ENCODE measurements around the gene HADHA.

HADHA gene

GRCh38 chr2:26165403-26165802 lies 79.0 kb downstream of the HADHA start:
- no peak overlapping the region for H3K4me3 ChIP-seq (ENCODE audit: low read depth, low read length)
- no peak for DNase-seq (ENCODE audit: low read depth, low spot score)
- in situ Hi-C loops (cut with HindIII; ENCODE audit: low sequenced_read_pairs) = no loop called here
- TF ChIP-seq CTCF (IDR thresholded peaks at IDR 0.05; ENCODE audit: low read depth, low read length) = no peak

GRCh38 chr2:26164641-26165211 lies 79.7 kb downstream of the HADHA start:
- no peak overlapping the region for H3K4me3 ChIP-seq (ENCODE audit: low read depth, low read length)
- no peak for TF ChIP-seq CTCF (IDR thresholded peaks at IDR 0.05; ENCODE audit: low read depth, low read length)
- DNase-seq (ENCODE audit: low read depth, low spot score) = no peak
- in situ Hi-C loops (cut with HindIII; ENCODE audit: low sequenced_read_pairs) = no loop called here

GRCh38 chr2:26164231-26164630 lies 80.2 kb downstream of the HADHA start:
- TF ChIP-seq CTCF (IDR thresholded peaks at IDR 0.05; ENCODE audit: low read depth, low read length) = no peak
- DNase-seq (ENCODE audit: low read depth, low spot score) = no peak
- in situ Hi-C loops (cut with HindIII; ENCODE audit: low sequenced_read_pairs) = no loop called here
- no peak overlapping the region for H3K4me3 ChIP-seq (ENCODE audit: low read depth, low read length)

- no peak for DNase-seq (ENCODE audit: low read depth, low spot score)
- no peak for TF ChIP-seq CTCF (IDR thresholded peaks at IDR 0.05; ENCODE audit: low read depth, low read length)
- in situ Hi-C loops (cut with HindIII; ENCODE audit: low sequenced_read_pairs) = no loop called here
- no peak overlapping the region for H3K4me3 ChIP-seq (ENCODE audit: low read depth, low read length)
Observed at GRCh38 chr2:26162963-26163362, 81.5 kb downstream of the HADHA start.

- H3K4me3 ChIP-seq (ENCODE audit: low read depth, low read length) = no peak overlapping the region
- in situ Hi-C loops (cut with HindIII; ENCODE audit: low sequenced_read_pairs) = no loop called here
- DNase-seq (ENCODE audit: low read depth, low spot score) = no peak
Observed at GRCh38 chr2:26161926-26162325, 82.5 kb downstream of the HADHA start.

GRCh38 chr2:26157580-26157979 lies 86.9 kb downstream of the HADHA start:
- DNase-seq (ENCODE audit: low read depth, low spot score) = no peak
- no peak overlapping the region for H3K4me3 ChIP-seq (ENCODE audit: low read depth, low read length)
- in situ Hi-C loops (cut with HindIII; ENCODE audit: low sequenced_read_pairs) = no loop called here
- TF ChIP-seq CTCF (IDR thresholded peaks at IDR 0.05; ENCODE audit: low read depth, low read length) = no peak

More at GRCh38 chr2:26161926-26162325, 82.5 kb downstream of the HADHA start:
- TF ChIP-seq CTCF (IDR thresholded peaks at IDR 0.05; ENCODE audit: low read depth, low read length) = no peak

GRCh38 chr2:26150243-26150642 lies 94.2 kb downstream of the HADHA start:
- H3K4me3 ChIP-seq (ENCODE audit: low read depth, low read length) = no peak overlapping the region
- TF ChIP-seq CTCF (IDR thresholded peaks at IDR 0.05; ENCODE audit: low read depth, low read length) = no peak
- no peak for DNase-seq (ENCODE audit: low read depth, low spot score)
- in situ Hi-C loops (cut with HindIII; ENCODE audit: low sequenced_read_pairs) = no loop called here
